ENCODE measurements around the gene ARL14EP.

The ARL14EP gene

GRCh38 chr11:30380846-30381245 lies 57.9 kb downstream of the ARL14EP start:
- no peak for DNase-seq (ENCODE audit: low read depth in 2 of 2)

- DNase-seq (ENCODE audit: low read depth in 2 of 2): no peak
Measured at GRCh38 chr11:30381879-30382278, 59.0 kb downstream of the ARL14EP start.

Data from stimulated activated CD4-positive, alpha-beta T cell treated with anti-CD3 and anti-CD28 coated beads, Interleukin-1b, Interleukin-23, amount 100 ng/mL, for 1 hour (primary cell).